EH (cell line): ENCODE measurements around the gene MLNR.

Experiments
- DNase-seq: peaks from one replicate; pipeline ENCODE4 v3.0.0-alpha.2; 2015; ENCODE audit warnings: low read depth

Gene MLNR

DNA sequence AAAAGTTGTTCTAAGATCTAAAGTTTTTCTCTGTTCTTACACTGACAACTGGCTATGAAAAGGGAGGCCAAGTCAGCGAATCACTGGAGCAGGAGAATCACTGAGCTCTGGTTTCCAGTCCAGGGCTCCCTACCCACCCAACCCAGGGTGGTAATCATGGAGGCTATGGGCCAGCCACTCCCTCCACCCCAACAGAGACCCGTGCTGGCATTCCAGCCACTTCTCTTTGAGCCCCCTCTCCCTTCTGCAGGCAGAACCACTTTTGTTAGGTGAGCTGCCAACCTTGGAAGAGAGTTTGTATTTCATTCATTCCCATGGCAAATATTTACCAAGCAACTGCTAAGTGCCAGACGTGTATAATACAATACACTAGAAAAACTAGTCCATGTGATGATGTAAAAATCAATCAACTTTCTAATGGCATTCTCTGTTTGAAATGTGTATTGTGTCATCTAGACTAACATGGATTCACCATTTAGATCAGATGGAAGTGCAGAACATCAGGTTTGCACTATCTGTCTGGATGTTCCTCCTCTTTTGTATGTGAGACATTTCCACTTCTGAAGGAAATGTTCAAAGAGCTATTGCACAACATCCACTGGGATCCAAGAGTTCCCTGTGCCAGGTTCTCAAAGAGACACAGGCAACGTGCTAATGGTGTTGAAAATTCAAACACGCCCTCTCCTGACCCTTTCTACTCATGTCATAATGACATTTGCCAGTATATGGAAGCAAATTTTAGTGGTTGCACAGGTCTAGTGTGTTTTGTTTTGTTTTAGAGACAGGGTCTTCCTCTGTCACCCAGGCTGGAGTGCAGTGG lies 5.3 kb downstream of the MLNR start:
- no peak for DNase-seq

DNA sequence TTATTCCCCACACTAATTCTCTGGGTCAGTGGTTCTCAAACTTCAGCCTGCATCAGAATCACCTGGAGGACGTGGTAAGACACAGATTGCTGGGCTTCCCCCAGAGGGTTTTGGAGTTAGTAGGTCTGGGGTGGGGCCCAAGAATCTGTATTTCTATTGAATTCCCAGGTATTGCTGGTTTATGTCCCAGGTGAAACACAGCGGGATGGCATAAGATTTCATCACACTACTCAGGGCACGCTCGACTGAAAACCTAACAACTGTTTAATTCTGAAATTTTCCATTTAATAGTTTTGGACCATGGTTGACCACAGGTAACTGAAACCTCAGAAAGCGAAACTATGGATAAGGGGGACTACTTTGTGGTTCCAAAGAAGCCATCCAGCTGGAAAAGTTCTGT lies 6.5 kb downstream of the MLNR start:
- DNase-seq = no peak

DNA sequence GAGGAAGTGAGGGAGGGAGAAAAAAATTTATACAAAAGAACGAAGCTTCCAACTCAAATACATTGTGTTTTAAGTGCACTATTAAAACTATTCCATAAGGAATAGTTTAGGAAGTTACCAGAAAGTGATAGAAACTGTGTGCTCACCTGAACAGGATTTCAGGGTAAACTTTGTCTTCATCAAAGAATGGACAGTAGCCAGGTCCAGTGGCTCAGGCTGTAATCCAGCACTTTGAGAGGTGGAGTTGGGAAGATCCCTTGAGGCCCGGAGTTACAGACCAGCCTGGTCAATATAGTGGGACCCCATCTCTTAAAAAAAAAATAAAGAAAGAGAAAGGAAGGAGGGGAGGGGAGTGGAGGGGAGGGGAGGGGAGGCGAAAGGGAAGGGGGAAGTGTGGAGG lies 14.6 kb downstream of the MLNR start:
- DNase-seq = no peak

DNA sequence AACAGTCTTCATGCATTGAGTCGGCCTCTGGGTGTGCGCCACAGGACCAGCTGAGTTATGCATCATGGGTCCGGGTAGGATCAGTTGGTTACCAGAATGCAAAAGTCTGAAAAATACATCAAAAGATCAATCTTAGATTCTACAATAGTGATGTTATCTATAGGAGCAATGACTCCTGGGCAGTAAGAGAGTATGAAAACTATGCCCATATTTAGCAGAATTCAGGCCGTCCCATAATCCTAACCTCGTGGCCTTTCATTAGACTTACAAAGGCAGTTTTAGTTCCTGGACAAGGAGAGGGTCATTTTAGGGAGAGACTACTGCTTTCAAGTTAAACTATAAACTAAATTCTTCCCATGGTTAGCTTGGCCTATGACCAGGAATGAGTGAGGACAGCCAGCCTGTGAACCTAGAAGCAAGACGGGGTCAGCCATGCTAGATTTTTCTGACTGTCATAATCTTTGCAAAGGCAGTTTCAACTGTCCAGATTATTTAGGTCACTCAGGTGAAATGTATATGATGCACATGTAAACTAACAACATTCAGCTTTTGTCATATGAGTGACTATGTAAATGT lies 15.8 kb downstream of the MLNR start:
- DNase-seq = no peak

DNA sequence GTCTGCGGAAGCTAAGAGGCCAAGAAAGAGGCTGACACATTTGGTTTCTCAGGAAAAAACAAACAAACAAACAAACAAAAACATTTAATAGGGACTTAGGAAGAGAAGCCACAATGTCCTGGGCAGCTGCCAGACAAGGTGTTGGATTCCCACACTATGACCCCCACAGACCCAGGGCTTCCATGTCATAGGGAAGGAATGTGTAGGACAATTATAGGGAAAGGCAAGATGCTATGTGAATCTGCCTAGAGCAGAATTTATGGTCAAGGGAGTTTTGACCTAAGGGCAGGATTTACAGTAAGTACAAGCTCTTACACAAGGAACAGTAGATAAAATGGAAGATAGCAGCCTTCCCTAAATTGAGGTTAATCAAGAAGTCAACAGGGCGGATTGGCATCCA lies 18.5 kb downstream of the MLNR start:
- peak; percentile 64 for DNase-seq

DNA sequence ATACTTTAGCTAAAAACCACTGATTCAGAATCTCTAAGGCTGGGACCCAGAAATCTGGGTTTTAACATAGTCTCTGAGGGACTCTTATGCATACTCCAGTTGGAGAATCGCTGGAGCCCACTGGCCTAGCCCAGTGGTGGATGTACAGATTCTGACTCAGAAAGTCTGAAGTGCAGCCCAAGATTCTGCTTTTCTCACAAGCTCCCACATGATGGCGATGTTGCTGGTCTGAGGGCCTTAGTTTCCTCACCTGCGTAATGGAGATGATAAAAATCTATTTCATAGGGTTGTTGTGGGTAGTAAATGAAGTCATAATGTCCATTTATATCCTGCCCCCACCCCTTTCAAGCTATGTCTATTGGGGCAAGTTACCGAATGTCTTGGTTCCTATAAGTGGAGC lies 19.9 kb downstream of the MLNR start:
- peak; percentile 38 for DNase-seq

DNA sequence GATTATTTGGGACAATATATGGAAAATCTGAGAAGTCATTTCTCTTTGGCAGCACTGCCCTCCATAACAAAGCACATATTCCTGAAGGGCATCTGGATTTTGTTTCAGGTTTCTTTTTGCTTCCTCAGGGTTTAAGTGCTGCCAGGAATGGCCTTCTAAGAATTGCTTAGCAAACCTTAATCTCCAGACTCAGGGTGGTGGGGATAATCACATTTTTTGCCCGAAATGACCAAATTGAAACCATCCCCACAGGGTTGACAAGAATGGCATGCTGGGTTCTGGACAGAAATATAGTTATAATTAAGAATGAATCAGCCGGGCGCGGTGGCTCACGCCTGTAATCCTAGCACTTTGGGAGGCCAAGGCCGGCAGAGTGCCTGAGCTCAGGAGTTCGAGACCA lies 21.2 kb downstream of the MLNR start:
- no peak for DNase-seq

DNA sequence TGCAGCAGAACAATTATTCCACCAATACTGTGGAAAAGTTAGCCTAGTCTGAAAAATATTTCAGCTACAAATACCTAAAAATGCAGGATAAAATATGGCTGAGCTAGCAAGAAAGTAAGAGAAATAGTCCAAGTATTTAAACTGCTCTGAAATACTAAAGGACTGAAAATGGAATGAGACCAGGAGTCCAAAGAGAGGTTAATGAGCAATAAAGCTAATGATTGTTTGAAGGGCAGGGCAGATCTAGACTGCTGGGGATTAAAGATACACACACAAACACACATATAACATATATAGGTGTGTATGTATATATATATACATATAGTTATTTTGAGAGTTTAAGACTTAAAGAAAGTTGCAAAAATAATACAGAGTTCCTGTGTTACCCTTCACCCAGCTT lies 25.0 kb downstream of the MLNR start:
- no peak for DNase-seq

DNA sequence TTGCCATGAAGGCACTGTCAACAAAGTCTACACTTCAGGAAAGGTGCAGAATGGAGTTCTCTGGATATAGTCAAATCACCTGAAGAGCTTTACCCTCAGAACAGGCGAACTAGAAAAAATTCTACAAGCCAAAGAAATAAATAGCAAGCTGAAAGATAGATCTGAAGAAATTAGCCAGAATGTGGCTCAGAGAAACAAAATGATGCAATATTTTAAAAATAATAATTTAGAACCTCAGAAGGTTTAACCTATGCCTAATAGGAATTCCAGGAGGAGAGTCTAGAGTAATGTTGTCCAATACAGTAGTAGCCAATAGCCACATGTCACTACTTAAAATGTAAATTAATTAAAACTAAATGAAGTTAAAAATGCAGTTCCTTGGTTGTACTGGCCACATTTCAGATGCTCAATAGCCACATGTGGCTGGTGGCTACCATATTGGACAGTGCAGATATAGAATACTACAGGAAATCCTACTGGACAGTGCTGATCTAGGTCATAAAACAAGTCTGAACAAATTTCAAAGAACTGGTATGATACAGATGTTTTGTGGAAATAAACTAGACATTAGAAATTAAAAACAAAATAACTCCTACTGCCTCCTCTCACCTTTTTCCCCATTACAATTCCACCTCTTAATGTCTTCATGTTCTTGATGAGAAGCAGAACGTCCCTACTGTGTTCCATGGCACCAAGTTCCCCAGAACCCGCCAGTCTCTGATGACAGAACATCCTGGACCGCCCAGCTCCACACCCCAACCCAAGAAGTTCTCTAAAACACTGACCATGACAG lies 26.9 kb downstream of the MLNR start:
- DNase-seq = no peak

DNA sequence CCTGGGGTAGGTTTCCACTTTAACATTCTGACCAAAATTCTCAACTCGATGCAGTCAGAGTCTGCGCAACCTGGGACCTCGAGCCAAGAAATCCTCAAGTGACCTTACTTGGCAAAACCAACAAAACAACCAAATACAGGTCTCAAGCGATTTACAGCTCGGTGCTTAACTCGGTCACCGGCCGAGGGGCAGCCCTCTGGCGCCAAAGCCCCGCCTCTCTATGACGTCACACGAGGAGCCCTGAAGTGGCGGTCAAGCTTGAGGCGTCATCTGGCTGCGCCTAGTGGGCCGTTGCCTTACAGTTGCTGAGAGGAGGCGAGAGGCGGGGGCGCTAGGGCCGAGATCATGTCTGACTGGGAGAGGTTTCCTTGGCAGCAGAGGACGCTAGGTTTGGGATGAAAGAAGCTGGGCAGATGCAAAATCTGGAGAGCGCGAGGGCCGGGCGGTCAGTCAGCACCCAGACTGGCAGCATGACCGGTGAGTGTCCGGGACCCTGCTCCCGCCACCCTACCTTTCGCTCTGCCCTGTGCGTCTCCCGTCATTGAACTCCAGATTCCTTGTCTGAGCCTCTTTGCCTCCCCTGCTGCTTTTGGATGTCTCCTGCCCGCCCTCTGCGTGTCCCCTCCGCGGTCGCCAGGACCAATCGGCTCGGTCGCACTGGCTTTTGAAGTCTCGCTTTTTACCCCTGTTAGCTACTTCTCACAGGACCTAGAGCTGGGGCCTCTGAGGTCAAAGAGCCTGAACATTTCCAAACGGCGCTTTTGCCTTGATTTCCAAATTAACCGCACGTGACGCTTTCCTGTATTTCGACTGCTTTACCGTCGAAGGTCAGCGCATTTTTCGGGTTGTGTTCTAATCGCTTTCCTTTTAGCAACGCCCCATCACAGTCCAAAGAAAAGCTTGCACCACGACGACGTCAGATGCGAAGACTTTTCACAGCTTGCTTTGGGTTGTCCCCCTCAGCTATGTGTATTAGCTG lies 27.8 kb downstream of the MLNR start, which contains the start of gene CDADC1:
TSS of gene CDADC1 (plus strand) at position 283 of the 979 bp plus-strand sequence. CDS start at position 396, 113 bp downstream.
- DNase-seq = peak; percentile 95

DNA sequence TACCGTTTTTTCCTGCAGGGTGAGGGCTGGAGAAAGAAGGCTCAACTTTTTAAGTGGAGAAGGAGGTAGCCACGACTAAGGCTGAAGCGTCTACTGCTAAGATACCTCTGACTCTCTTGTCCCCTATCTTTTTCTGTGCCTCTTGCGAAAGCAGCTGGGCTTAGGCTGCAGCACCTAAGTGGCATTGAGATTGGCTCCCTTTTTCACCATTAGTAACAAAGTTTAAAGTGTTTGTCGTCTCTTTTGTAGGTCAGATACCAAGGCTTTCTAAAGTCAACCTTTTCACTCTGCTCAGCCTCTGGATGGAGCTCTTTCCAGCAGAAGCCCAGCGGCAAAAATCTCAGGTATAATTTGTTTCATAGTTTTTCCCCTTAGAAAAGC lies 28.5 kb downstream of the MLNR start:
- DNase-seq = no peak

DNA sequence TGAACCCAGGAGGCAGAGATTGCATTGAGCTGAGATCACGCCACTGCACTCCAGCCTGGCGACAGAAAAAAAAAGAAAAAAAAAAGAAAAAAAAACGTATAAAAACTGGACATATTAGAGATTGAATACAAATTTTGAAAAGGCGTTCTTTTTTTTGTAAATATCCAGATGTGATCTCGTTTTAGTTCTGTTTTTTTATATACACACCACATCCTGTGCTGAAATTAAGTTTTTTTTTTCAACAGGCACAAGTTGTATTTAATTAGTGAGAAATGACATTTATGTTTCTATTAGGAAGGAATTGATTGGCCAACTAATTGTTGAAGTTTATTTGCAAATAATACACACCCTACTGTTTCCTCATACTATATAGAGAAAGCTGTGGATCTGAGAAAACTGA lies 31.2 kb downstream of the MLNR start:
- no peak for DNase-seq

DNA sequence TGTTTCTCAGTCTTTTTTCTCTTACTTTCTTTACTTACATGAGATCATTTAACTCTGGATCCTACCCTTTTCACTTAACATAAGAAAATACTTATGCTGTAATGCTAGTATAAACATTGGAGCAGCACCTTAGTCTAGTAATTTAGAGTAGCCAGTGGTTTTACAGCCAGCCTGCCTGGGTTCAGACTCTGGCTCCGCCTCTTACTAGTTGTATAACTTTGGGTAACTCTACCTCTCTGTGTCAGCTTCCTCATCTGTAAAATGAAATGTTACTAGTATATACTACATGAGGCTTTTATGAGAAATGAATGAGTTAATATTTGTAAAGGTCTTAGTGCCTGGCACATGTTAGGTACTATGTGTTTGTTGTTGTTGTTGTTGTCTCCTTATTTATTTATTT lies 33.2 kb downstream of the MLNR start:
- DNase-seq = no peak

DNA sequence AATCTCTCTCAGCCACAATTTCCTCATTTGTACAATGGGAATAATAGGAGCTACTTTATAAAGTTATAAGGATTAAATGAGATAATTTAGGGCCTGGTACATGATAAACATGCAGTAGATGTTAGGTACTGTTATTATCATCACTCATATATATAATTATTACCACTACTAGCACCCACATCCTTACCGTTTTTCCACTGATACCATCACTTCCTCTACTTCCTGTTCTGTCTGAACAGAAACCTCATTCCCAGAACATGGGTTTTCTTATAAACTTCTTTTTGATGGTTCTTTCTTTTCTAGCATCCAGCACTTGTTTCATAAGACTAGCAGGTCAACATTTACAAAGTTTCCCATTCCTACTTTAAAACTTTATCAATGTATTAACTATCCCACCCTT lies 33.9 kb downstream of the MLNR start:
- no peak for DNase-seq

DNA sequence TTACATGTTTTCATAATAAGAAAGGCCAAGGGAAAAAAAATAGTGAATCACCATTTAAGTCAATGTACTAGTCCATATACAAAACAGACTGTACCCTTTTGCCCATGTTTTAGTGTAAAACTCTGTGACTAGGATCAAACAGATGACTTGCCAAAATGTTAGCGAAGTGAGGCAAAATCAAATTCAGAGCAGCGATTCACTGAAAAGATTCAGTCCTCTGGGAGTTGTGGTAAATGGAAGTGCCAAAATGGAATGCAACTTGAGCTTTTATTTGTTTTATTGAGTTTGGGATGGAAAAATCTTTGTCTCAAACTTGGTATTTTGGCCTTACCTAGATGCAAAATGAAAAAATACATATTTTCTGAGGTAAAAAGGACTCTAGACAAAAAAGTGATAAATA lies 36.7 kb downstream of the MLNR start:
- DNase-seq = no peak

DNA sequence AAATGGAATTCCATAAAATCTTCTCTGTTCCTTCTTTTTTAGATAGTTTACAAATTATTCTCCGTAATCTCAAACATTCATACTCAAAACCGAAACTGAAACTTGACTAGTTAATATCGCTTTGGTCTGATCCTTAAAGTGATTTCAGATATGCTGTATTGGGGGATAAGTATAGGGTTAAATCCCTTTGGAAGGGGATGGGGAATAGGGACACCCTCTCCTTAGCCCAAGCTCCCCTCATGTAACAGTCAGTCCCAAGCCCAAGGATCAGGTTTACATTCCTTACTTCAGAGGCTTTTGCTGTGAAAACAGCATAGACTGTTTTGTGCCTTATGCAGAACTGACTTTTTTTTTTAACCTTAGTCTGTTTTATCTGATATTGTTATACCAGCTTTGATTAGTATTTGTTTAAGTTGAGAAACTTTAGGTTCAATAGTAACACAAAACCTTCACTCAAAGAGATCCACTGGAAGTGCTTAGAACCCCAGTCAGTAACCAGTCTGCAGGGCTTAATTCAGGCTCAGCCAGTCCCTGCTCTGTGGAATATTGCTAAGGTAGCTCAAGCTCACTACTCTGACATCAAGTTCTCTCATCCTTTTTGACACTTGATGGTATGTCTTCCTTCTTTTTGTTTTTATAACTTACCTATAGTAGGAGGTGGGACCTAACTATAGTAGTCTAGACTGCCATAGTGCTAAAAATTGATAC lies 38.1 kb downstream of the MLNR start:
- no peak for DNase-seq

DNA sequence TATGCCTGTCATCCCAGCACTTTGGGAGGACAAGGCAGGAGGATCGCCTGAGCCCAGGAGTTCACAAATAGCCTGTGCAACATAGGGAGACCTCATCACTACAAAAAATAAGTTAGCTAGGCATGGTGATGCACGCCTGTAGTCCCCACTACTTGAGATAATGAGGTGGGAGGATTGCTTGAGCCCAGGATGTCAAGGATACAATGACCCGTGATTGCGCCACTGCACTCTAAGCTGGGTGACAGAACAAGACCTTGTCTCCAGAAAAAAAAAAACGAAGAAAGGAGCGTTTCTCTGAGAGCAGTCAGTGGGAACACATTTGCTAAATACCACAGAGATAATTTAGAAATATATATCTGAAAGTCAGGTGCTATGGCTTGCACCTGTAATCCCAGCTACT lies 39.4 kb downstream of the MLNR start:
- no peak for DNase-seq

DNA sequence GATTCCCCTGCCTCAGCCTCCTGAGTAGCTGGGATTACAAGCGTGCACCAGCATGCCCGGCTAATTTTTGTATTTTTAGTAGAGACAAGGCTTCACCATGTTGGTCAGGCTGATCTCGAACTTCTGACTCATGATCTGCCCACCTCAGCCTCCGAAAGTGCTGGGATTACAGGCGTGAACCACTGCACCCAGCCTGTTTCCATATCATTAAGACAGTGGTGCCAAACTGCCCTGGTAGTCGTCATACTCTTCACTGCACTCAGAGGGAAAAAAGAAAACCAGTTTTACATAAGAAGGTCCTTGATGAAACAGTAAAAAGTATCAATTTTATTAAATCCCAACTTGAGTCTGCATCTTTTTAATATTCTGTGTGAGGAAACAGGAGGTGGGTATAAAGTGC lies 42.5 kb downstream of the MLNR start:
- DNase-seq = no peak

DNA sequence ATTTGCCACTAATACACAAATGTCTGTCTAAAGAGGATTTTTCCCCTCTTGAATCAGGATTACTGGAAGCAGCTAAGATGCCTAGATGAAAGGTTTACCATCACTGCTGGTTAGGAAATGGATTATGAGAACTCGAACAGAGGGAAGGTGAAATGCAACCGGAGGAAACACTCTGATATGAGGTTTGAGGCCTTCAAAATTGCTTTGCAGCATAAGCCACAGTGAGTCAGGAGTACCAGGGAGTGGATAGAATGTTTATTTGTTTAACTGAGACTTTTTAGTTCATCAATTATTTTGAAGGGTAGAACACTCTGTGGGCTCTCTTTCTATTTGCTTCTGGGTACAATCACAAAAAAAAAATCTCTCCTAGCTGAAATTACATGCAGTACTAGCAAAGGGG lies 45.7 kb downstream of the MLNR start:
- DNase-seq = peak; percentile 47

DNA sequence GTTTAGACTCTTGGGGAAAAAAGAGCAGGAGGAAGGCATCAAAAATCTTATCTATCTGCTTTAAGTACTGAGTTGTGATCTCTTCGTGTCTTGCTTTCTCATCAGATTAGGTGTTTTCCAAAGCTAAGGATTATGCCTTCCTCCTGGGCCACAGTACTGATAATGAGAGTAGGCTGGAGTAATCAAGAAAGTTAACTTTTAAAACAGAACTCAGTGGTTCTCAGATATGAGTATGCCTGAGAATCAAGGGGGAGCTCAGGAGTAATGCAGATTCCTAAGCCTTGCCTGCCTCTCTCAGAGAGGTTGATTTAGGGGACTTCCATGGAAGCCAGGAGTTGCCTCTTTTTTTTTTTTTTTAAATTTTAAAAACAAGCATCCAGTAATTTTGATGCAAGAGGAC lies 51.1 kb downstream of the MLNR start:
- no peak for DNase-seq
